Epithelial cell of proximal tubule (primary cell): ENCODE data around the gene GPR152. TPM values are rescaled to one million over a fixed set of nuclear protein-coding genes. Genes with fewer than 3 reads are reported as not detected.

Experiments used
- DNase-seq: peaks from one replicate; pipeline ENCODE4 v3.0.0-alpha.2; 2011; ENCODE audit warnings: low read depth
- H3K4me3 ChIP-seq: 2 replicates; pipeline ENCODE4 v1.5.1; 2011; ENCODE audit warnings: low read depth, mild to moderate bottlenecking, low read length
- CTCF ChIP-seq: conservative IDR thresholded peaks from 2 replicates; pipeline ENCODE4 v1.5.1; 2012; ENCODE audit warnings: low read depth, mild to moderate bottlenecking, low read length
- total RNA-seq: library from RNA; depleted of rRNA; stranded (reverse); fragments of >200 nt; gene quantifications from 2 replicates; pipeline ENCODE4 v1.2.3, GENCODE V29; 2015

The GPR152 gene
- total RNA-seq, 1 donor from 2014 or later = not detected

GRCh38 chr11:67497656-67498291, 45.2 kb upstream of the GPR152 start:
- no peak for TF ChIP-seq CTCF
- H3K4me3 ChIP-seq = no peak overlapping the region
- no peak for DNase-seq

- DNase-seq = no peak
- H3K4me3 ChIP-seq = no peak overlapping the region
- no peak for TF ChIP-seq CTCF
These were observed 43.6 kb upstream of the GPR152 start for GRCh38 chr11:67496113-67496512.

- no peak for TF ChIP-seq CTCF
- DNase-seq = no peak
- H3K4me3 ChIP-seq = no peak overlapping the region
These were observed 42.9 kb upstream of the GPR152 start for GRCh38 chr11:67495234-67496005.

GRCh38 chr11:67494371-67495233, 42.1 kb upstream of the GPR152 start:
- no peak overlapping the region for H3K4me3 ChIP-seq
- no peak for TF ChIP-seq CTCF
- no peak for DNase-seq

GRCh38 chr11:67493548-67494370, 41.2 kb upstream of the GPR152 start:
- no peak for DNase-seq
- H3K4me3 ChIP-seq = no peak overlapping the region
- TF ChIP-seq CTCF = no peak

GRCh38 chr11:67492801-67493547, 40.4 kb upstream of the GPR152 start:
- H3K4me3 ChIP-seq = no peak overlapping the region
- DNase-seq = no peak
- no peak for TF ChIP-seq CTCF
